ENCODE measurements around the gene MRPL1.

Gene MRPL1

GRCh38 chr4:77819404-77819842, 43.2 kb upstream of the MRPL1 start:
- peak; percentile 19 for DNase-seq (ENCODE audit: low read depth, low spot score)
- TF ChIP-seq CTCF (IDR thresholded peaks at IDR 0.05; ENCODE audit: low read depth, low read length) = no peak
- H3K4me3 ChIP-seq (ENCODE audit: low read depth, low read length) = peak overlapping the region; percentile 79
- in situ Hi-C loops (cut with HindIII; ENCODE audit: low sequenced_read_pairs) = no loop called here

- TF ChIP-seq CTCF (IDR thresholded peaks at IDR 0.05; ENCODE audit: low read depth, low read length) = no peak
- DNase-seq (ENCODE audit: low read depth, low spot score) = peak; percentile 84
Measured at GRCh38 chr4:77819843-77820648, 42.6 kb upstream of the MRPL1 start.

GRCh38 chr4:77820649-77821561, 41.7 kb upstream of the MRPL1 start:
- TF ChIP-seq CTCF (IDR thresholded peaks at IDR 0.05; ENCODE audit: low read depth, low read length) = no peak
- peak overlapping the region; percentile 79 for H3K4me3 ChIP-seq (ENCODE audit: low read depth, low read length)
- no peak for DNase-seq (ENCODE audit: low read depth, low spot score)
- in situ Hi-C loops (cut with HindIII; ENCODE audit: low sequenced_read_pairs) = no loop called here

More at GRCh38 chr4:77819843-77820648, 42.6 kb upstream of the MRPL1 start:
- in situ Hi-C loops (cut with HindIII; ENCODE audit: low sequenced_read_pairs) = no loop called here
- peak overlapping the region; percentile 79 for H3K4me3 ChIP-seq (ENCODE audit: low read depth, low read length)

GRCh38 chr4:77821775-77822174, 40.9 kb upstream of the MRPL1 start:
- H3K4me3 ChIP-seq (ENCODE audit: low read depth, low read length) = no peak overlapping the region
- no peak for DNase-seq (ENCODE audit: low read depth, low spot score)
- no peak for TF ChIP-seq CTCF (IDR thresholded peaks at IDR 0.05; ENCODE audit: low read depth, low read length)
- in situ Hi-C loops (cut with HindIII; ENCODE audit: low sequenced_read_pairs) = no loop called here

GRCh38 chr4:77826275-77826674, 36.4 kb upstream of the MRPL1 start:
- H3K4me3 ChIP-seq (ENCODE audit: low read depth, low read length) = no peak overlapping the region
- in situ Hi-C loops (cut with HindIII; ENCODE audit: low sequenced_read_pairs) = no loop called here
- TF ChIP-seq CTCF (IDR thresholded peaks at IDR 0.05; ENCODE audit: low read depth, low read length) = no peak
- DNase-seq (ENCODE audit: low read depth, low spot score) = no peak

- in situ Hi-C loops (cut with HindIII; ENCODE audit: low sequenced_read_pairs) = no loop called here
- no peak overlapping the region for H3K4me3 ChIP-seq (ENCODE audit: low read depth, low read length)
- DNase-seq (ENCODE audit: low read depth, low spot score) = no peak
- TF ChIP-seq CTCF (IDR thresholded peaks at IDR 0.05; ENCODE audit: low read depth, low read length) = no peak
Measured at GRCh38 chr4:77827343-77827742, 35.3 kb upstream of the MRPL1 start.

All from astrocyte of the spinal cord (primary cell).